Astrocyte of the spinal cord (primary cell): ENCODE results near the gene ILDR2.
A peak's percentile ranks its signal among the peaks of the same experiment; 100 is the strongest.

Experiments
- DNase-seq: peaks from one replicate; pipeline ENCODE4 v3.0.0; 2011; ENCODE audit warnings: low read depth, low spot score
- H3K4me3 ChIP-seq: 2 replicates; pipeline ENCODE4 v1.5.1; 2011; ENCODE audit warnings: low read depth, mild to moderate bottlenecking, low read length, moderate library complexity
- in situ Hi-C: cut with HindIII; loops from 2 replicates; pipeline ENCODE4 v1.10.0; 2017; ENCODE audit warnings: low sequenced_read_pairs
- TF ChIP-seq, protein P1 (sequence below): IDR thresholded peaks from 2 replicates; pipeline ENCODE4 v1.5.1; 2012; ENCODE audit warnings: low read depth, mild to moderate bottlenecking, low read length, inconsistent platforms

Gene ILDR2

DNA sequence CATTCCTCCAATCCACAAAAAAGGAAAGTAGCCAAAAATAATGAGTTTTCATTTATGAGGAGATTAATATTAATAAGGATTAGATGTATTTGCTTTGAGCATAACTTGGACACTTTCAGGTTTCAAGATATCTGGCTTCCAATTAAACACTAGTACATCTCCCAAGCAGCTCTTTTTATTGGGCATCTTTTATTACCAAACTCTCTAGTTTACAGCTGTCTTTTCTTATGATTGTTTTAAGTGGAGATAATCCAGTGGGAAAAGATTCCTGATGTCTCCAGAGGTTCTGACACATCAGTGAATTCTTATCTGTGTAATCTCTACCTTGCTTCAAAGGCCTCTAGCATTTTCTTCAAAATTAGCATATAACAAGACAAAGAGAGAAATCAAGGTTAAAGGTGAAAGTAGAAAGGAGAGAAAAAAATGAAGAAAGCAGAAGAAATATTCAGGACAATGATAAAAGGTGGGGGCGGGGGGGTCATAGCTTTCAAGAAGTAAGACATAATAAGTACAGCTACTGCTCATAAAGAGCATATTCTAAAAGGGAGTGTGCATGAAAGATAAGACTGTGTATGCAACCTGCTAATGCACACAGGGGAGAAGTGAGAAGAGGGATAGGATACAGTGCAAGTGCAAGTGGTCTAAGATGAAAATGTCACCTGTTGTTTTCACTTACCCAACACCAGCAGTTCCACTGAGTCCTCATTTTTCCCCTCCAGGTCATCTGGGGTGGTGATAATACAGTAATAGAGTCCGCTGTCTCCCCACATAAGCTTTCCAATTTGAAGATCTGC lies 19.1 kb downstream of the ILDR2 start:
- in situ Hi-C loops, result no loop called here
- TF ChIP-seq, protein P1, sequence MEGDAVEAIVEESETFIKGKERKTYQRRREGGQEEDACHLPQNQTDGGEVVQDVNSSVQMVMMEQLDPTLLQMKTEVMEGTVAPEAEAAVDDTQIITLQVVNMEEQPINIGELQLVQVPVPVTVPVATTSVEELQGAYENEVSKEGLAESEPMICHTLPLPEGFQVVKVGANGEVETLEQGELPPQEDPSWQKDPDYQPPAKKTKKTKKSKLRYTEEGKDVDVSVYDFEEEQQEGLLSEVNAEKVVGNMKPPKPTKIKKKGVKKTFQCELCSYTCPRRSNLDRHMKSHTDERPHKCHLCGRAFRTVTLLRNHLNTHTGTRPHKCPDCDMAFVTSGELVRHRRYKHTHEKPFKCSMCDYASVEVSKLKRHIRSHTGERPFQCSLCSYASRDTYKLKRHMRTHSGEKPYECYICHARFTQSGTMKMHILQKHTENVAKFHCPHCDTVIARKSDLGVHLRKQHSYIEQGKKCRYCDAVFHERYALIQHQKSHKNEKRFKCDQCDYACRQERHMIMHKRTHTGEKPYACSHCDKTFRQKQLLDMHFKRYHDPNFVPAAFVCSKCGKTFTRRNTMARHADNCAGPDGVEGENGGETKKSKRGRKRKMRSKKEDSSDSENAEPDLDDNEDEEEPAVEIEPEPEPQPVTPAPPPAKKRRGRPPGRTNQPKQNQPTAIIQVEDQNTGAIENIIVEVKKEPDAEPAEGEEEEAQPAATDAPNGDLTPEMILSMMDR, result no peak
- no peak for DNase-seq
- H3K4me3 ChIP-seq, result no peak overlapping the region

DNA sequence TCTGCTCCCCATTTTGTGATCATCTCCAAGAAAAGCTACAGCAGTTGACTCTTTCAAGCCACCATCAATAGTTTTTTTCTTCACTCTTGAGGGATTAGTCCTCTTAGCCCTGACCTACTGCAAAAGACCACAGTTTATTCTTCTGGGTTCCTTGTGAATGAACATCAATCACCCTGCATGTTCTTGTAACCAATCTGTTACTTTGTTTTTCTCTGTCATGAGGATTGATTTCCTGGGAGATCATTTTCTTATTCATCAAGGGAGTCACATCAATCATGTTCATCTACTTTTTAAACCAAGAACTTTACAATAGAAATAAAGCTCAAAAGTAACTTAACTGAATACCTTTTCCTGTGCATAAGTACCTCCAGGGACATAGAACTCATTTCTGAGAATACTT lies 21.8 kb downstream of the ILDR2 start:
- DNase-seq, result no peak
- in situ Hi-C loops, result no loop called here
- TF ChIP-seq, protein P1, result no peak
- no peak overlapping the region for H3K4me3 ChIP-seq

DNA sequence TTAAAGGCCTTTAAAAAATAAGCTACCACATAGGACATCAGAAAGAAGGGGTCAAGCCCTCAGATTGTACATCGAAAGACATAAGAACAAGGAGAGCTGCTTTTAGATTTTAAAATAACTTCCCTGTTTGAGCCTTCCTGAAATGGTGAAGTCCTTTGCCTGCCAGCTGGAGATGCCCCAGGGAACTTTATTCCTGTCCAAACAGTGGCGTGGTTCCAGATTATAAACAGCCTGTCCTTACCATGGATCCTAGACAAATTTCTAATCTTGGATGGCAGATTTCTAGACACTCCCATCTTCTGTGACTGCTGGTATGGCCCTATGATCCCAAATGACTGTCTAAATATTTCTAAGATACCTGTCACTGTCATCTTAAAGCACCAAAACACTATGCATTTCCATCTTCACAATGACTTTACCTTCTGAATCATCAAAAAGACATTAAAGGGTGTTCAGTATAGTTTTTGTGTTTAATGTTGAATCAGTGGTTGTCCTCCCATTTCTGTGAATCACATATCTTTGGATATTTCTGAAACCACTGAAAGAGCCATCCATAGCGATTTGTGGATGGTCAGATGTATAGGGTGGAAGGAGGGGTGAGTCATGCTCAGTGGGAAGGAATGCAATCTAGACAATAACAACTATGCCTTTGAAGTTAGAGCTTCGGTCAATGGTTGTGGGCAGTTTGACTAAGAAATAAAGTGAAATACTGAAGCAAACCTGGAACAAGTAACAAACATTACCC lies 23.2 kb downstream of the ILDR2 start:
- in situ Hi-C loops, result no loop called here
- DNase-seq, result peak; percentile 96
- H3K4me3 ChIP-seq, result no peak overlapping the region
- TF ChIP-seq, protein P1, result no peak

DNA sequence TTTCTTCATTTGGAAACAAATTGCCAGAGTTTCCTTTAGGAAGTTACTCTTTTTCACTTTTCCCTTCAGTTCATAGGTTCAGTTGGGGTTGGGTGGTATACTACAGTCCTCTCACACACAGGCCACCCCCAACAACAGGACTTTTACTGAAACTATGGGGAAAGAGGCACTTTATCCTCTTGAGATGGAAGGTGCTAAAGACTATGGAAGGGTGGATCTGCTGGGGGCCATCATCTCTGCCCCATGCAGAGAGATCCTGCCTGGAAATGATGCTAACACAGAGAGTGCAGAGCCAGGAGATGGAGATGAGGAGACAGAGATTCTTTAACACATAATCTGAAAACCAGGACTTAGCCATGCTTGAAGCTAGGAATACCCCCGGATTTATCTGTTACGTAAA lies 24.3 kb downstream of the ILDR2 start:
- H3K4me3 ChIP-seq, result no peak overlapping the region
- TF ChIP-seq, protein P1, result no peak
- no peak for DNase-seq

DNA sequence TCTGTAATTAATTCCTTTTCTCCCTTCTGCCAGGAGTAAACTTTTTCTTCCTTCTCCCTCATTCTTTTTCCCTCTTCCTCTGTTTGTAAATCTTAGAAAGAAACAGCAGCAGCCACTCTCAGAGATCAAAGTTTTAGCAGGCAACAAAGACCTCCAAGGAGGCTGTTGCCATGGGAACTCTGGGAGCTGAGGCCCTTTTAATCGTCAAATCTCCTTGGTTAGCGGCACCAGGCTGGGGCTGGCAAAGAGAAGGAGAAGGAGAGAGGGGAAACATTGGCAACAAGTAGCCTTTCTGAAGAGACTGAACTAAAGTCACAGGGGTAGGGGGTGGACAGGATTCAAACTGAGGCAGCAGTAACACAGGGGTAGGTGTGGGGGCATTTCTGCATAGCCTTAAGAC lies 25.2 kb downstream of the ILDR2 start:
- in situ Hi-C loops, result no loop called here
- DNase-seq, result no peak
- no peak overlapping the region for H3K4me3 ChIP-seq
- TF ChIP-seq, protein P1, result no peak

More for the DNA sequence above, 24.3 kb downstream of the ILDR2 start:
- in situ Hi-C loops, result no loop called here

DNA sequence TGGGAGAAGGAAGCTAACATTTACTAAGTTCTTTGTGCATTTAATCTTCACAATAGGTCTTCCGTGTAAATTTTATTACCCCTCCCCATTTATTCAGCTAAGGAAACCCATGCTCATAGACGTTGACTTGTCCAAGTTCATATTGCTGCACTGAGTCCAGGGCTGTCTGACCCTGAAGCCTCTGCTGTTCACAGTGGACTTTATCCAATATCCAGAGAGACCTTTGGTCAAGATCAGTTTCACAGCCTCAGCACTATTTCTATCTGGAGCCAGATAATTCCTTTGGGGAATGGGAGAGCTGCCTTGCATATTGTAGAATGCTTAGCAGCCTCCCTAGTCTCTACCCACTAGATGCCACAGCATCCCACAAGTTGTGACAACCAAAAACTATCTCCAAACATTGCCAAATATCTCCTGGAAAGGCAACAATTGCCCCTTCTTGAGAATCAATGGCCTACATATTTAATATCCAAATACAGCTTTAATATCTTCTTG lies 26.4 kb downstream of the ILDR2 start:
- DNase-seq, result no peak
- in situ Hi-C loops, result no loop called here
- TF ChIP-seq, protein P1, result no peak
- H3K4me3 ChIP-seq, result no peak overlapping the region
